GM12892 (cell line): ENCODE data around the gene IER3.

Experiments used
- DNase-seq: peaks from one replicate; pipeline ENCODE4 v3.0.0; 2011; ENCODE audit not compliant: insufficient read length
- FAIRE-seq: peaks from 2 replicates; lab custom pipeline; 2011; peaks lifted over from hg19 to GRCh38; lab: Jason Lieb, UNC
- POLR2A ChIP-seq: IDR thresholded peaks from 2 replicates; pipeline ENCODE4 v1.6.1; 2011; ENCODE audit warnings: low read depth, low read length, control low read depth
- POLR2AphosphoS5 ChIP-seq: IDR thresholded peaks from 2 replicates; pipeline ENCODE4 v1.6.1; 2011; ENCODE audit warnings: low read depth, low read length, control low read depth
- TAF1 ChIP-seq: IDR thresholded peaks from 2 replicates; pipeline ENCODE4 v1.6.1; 2011; ENCODE audit warnings: low read depth, mild to moderate bottlenecking, control low read depth, low read length, borderline replicate concordance

The IER3 gene

DNA sequence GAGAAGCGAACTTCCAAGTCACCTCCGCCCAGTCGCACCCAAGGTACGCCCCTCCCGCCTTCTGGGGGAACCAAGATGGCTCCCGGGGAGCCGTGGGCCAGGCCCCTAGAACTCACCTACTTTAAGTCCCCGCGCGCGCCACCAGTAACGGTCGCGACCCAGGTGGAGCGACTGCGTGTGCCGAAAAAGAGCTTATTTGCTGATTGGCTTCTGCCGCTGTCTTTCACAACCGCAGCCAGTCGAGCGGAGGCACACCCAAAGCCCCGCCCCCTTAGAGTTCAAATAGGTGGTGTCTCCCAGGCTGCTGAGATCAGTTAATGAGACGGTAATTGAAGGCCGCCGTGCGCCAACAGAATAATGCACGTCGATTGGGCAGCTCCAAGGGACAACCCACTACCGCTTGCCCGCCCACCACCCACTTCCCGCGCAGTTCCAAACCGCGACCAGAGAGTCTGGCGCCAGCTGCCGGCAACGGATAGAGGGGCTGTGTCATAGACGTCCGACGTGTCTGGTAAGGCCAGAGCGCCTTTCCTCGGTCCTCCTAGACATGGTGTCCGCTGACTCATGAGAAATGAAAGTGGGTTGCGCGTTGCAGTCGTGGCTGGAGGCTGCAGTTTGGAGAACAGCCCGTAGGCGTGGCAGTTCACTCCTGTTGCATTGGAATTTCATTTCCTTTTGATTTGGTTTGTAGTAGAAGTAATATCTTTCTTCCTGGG, 27.1 kb downstream of the IER3 start, which contains the start of gene MDC1:
MDC1 (minus strand) TSS at position 153 of the 716 bp plus-strand sequence. CDS start 2,106 bp downstream, outside the sequence.
- peak; percentile 86 for DNase-seq
- TF ChIP-seq TAF1 (peak; percentile 88), POLR2A (peak; percentile 96), POLR2AphosphoS5 (peak; percentile 95)
- FAIRE-seq, result peak; percentile 96

DNA sequence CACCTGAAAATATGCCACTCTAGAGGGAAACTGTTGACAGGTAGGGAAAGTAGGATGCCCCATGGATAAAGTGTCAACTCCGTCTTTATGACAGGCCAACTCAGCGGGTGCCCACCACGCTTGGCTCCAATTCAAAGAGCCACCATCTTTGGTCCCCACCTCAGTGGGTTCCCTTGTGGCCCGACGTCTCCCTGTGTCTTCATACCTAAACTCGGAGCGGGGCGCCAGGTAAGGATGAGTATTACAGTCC, 27.5 kb downstream of the IER3 start:
- no peak for TF ChIP-seq POLR2AphosphoS5
- TF ChIP-seq POLR2A, result no peak
- no peak for TF ChIP-seq TAF1
- DNase-seq (no peak), FAIRE-seq (peak; percentile 5)

DNA sequence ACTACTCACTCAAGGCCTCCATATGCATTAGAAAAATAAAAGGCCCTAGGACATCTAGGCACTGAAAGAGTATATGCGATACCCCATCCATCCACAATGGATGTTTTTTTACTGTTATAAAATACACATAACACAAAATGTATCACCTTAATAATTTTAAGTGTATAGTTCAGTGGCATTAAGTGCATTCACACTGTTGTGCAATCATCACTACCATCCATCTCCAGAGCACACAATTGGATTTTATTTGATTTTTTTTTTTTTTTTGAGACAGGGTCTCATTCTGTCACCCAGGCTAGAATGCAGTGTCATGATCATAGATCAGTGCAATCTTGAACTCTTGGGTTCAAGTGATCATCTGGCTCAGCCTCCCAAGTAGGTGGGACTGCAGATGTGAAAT, 30.1 kb downstream of the IER3 start:
- DNase-seq (no peak), FAIRE-seq (no peak)
- no peak for TF ChIP-seq TAF1
- TF ChIP-seq POLR2AphosphoS5, result no peak
- no peak for TF ChIP-seq POLR2A

- FAIRE-seq (no peak), DNase-seq (no peak)
- TF ChIP-seq POLR2A, result no peak
- no peak for TF ChIP-seq TAF1
- no peak for TF ChIP-seq POLR2AphosphoS5
Observed at GRCh38 chr6:30712441-30712945, 31.9 kb downstream of the IER3 start.

DNA sequence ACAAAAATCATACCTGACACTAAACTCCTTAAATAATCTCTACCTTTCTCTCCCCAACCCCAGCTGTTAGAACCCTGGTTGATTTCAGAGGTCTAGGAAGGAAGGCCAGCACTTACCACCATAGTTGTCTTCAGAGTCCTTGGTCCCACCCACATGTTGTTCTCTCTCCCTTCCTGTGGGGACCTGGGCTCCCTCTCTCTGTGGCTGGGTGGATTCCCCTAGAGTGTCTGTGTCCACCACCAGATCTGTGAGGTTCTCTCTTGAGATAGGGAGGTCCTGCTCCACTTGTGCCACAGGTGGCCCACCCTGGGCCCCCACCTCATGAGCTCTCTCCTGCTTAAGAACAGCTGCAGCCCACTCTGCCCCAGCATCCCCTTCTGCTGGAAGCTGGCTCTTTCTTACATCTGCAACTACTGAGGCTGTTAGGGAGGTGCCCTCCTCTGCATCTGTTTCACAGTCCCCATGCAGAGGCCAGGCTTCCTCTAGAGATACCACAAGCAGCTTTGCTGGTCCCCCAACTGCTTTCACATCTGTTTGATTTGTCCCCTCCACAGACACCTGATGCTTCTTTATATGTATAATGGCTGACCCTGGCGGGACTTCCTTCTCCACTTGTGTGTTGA, 32.5 kb downstream of the IER3 start:
- no peak for TF ChIP-seq TAF1
- no peak; the same call in 1 of the 2 replicates for TF ChIP-seq POLR2AphosphoS5
- no peak for FAIRE-seq
- no peak for DNase-seq

DNA sequence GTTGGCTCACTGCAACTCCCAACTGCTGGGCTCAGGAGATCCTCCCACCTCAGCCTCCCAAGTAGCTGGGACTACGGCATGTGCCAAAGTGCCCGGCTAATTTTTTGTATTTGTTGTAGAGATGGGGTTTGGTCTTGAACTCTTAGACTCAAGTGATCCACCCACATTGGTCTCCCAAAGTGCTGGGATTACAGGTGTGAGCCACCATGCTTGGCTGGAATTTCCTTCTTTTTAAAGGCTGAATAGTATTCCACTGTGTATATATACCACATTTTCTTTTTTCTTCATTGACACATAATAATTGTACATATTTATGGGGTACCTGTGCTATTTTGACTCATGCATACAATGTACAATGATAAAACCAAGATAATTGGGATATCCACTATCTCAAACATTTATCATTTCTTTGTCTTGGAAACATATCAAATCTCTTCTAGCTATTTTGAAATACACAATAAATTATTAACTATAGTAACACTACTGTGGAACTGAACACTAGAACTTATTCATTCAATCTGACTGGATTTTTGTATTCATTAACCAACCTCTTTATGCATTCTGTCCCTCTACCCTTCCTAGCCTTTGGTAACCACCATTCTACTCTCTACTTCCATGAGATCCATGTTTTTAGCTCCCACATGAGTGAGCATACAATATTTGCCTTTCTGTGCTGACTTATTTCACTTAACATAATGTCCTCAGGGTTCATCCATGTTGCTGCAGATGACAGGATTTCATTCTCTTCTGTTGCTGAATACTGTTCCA, 35.1 kb downstream of the IER3 start:
- no peak for FAIRE-seq
- TF ChIP-seq POLR2AphosphoS5 (no peak), POLR2A (no peak), TAF1 (no peak)
- no peak for DNase-seq

- DNase-seq (no peak), FAIRE-seq (no peak)
- TF ChIP-seq POLR2A (no peak), TAF1 (no peak), POLR2AphosphoS5 (no peak)
Observed at GRCh38 chr6:30707281-30707850, 37.0 kb downstream of the IER3 start.

GRCh38 chr6:30705620-30706019, 38.7 kb downstream of the IER3 start:
- DNase-seq (no peak), FAIRE-seq (no peak)
- TF ChIP-seq POLR2AphosphoS5, result no peak
- TF ChIP-seq TAF1, result no peak
- TF ChIP-seq POLR2A, result no peak

GRCh38 chr6:30703821-30704220, 40.5 kb downstream of the IER3 start:
- DNase-seq (no peak), FAIRE-seq (no peak)
- no peak for TF ChIP-seq POLR2A

DNA sequence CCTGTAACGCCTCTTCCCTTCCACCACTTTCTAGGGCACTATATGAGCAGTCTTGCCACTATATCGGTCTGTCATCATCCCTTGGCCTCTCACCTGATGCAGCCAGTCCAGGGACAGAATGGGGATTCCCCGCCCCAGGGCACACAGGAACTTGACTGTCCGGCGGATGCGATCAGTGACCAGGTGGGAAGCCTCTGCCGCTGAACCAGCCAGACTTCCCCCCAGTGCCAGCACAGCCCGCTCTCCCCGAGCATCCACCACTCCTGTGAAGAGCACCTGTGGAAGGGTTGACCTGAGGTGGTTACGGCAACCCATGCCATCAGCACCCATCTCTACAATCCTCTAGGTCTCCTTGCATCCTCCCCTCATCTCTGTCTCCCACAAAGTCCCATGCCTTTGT, 41.3 kb downstream of the IER3 start:
- TF ChIP-seq POLR2A, result no peak
- no peak for TF ChIP-seq TAF1
- TF ChIP-seq POLR2AphosphoS5, result no peak; the same call in 1 of the 2 replicates
- FAIRE-seq (no peak), DNase-seq (no peak)

DNA sequence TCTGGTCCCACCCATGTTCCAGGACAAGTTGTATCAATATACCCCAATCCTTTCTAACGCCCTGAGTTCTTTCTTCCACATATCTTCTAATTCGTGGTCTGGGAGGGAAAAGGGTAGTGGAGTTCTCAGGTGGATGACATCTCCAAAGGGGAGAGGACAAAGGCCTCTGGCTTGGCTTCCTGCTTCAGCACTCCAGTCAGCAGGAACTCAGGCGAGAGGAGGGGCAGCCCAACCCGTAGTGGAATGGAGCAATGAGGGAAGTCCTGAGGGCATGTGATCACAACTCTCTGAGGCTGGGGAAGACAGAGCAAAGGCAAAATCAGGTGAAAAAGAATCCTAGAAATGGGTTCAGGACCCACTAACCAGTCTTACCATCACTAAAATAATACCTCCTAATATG, 44.0 kb downstream of the IER3 start:
- FAIRE-seq (no peak), DNase-seq (no peak)
- no peak for TF ChIP-seq TAF1
- TF ChIP-seq POLR2A, result no peak
- TF ChIP-seq POLR2AphosphoS5, result no peak

GRCh38 chr6:30696432-30696831, 47.9 kb downstream of the IER3 start:
- DNase-seq (no peak), FAIRE-seq (no peak)
- TF ChIP-seq POLR2A, result no peak
- TF ChIP-seq POLR2AphosphoS5, result no peak
- TF ChIP-seq TAF1, result no peak
